ENCODE results near the gene NHERF1.

- TF ChIP-seq GATA2 (IDR thresholded peaks at IDR 0.05; ENCODE audit: low read depth, low read length), result no peak
- TF ChIP-seq GATA3 (IDR thresholded peaks at IDR 0.05; ENCODE audit: low read depth, low read length), result no peak
These were observed 31.5 kb downstream of the NHERF1 start for GRCh38 chr17:74779948-74780400.

All from SH-SY5Y (cell line).